DOHH2 (cell line): ENCODE data around the gene SLCO3A1.

Source experiments
- H3F3A ChIP-seq: fragments of 200-600 bp; sonication (generic), shearing (Covaris generic); 2 replicates; pipeline ENCODE4 v1.6.0; 2016; ENCODE audit warnings: antibody characterized with exemption, mild to moderate bottlenecking; ENCODE audit not compliant: control insufficient read depth, insufficient read depth
- H3K27ac ChIP-seq: fragments of 200-600 bp; sonication (generic); 2 replicates; pipeline ENCODE4 v1.5.1; 2014; ENCODE audit warnings: low read depth, mild to moderate bottlenecking, low read length, moderate library complexity
- H3K27me3 ChIP-seq: fragments of 200-600 bp; sonication (generic); 2 replicates; pipeline ENCODE4 v1.6.1; 2014; ENCODE audit warnings: mild to moderate bottlenecking, low read length, mixed read lengths; ENCODE audit not compliant: control insufficient read depth
- H3K36me3 ChIP-seq: fragments of 200-600 bp; sonication (generic); 2 replicates; pipeline ENCODE4 v1.6.1; 2014; ENCODE audit warnings: mild to moderate bottlenecking, low read length, moderate library complexity, mixed read lengths; ENCODE audit not compliant: control insufficient read depth
- H3K4me1 ChIP-seq: fragments of 200-600 bp; sonication (generic); 2 replicates; pipeline ENCODE4 v1.6.1; 2014; ENCODE audit warnings: mild to moderate bottlenecking, low read length, mixed read lengths; ENCODE audit not compliant: control insufficient read depth
- H3K4me2 ChIP-seq: fragments of 200-600 bp; sonication (generic); 2 replicates; pipeline ENCODE4 v1.6.0; 2014; ENCODE audit warnings: mild to moderate bottlenecking, low read length, moderate library complexity
- H3K4me3 ChIP-seq: fragments of 200-600 bp; sonication (generic); 2 replicates; pipeline ENCODE4 v1.5.1; 2014; ENCODE audit warnings: mild to moderate bottlenecking, low read length, mixed read lengths
- H3K79me2 ChIP-seq: fragments of 200-600 bp; sonication (generic); 2 replicates; pipeline ENCODE4 v1.6.1; 2014; ENCODE audit warnings: mild to moderate bottlenecking, low read length, mixed read lengths; ENCODE audit not compliant: control insufficient read depth
- H3K9me2 ChIP-seq: fragments of 200-600 bp; sonication (generic); replicated peaks from 2 replicates; pipeline ENCODE4 v1.6.1; 2014; ENCODE audit warnings: mild to moderate bottlenecking, low read length, mixed read lengths; ENCODE audit not compliant: control insufficient read depth
- H3K9me3 ChIP-seq: fragments of 200-600 bp; sonication (generic); 2 replicates; pipeline ENCODE4 v1.6.1; 2014; ENCODE audit warnings: antibody characterized with exemption, low read length, mixed read lengths; ENCODE audit not compliant: control insufficient read depth, insufficient read depth
- H4K20me1 ChIP-seq: fragments of 200-600 bp; sonication (generic); 2 replicates; pipeline ENCODE4 v1.6.0; 2014; ENCODE audit warnings: low read depth, mild to moderate bottlenecking, antibody characterized with exemption, low read length, moderate library complexity; ENCODE audit not compliant: control insufficient read depth, insufficient read depth
- EZH2phosphoT487 ChIP-seq: fragments of 200-600 bp; sonication (generic); IDR thresholded peaks from 2 replicates; pipeline ENCODE4 v1.6.1; 2017; ENCODE audit warnings: borderline replicate concordance, mild to moderate bottlenecking, antibody characterized with exemption, low read length, moderate library complexity, mixed read lengths
- TF ChIP-seq, protein P1 (sequence below): fragments of 200-600 bp; sonication (generic); IDR thresholded peaks from one replicate; pipeline ENCODE4 v1.5.1; 2014; ENCODE audit warnings: antibody characterized with exemption, mild to moderate bottlenecking, low read depth, low read length; ENCODE audit not compliant: poor library complexity, severe bottlenecking

SLCO3A1 gene

DNA sequence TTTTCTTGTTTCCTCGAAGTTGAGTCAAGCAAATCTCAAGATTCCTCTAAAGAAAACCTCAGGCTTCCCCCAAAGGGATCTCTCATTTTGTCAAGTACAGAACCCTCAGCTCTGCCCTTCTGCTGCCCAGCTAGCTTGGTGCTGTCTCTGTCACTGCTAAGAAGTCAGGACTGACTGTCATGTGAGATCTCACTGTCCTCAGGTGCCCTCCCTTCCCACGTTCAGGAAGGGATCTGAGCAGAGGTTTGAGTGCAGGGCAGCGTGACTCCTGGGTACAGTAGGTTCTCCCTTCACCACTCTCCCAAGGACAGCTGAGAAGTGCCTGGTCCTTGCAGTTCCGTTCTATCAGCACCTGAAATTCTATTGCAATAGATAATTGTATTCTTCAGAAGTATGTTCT is 229.7 kb downstream of the SLCO3A1 start:
- H3K4me1 ChIP-seq, result no peaks in the 10 kb centered on the region
- no peaks in the 10 kb centered on the region for H3K36me3 ChIP-seq
- no peak overlapping the region for H3K4me3 ChIP-seq
- no peaks in the 10 kb centered on the region for H3K9me3 ChIP-seq
- H3K79me2 ChIP-seq, result no peaks in the 10 kb centered on the region
- H3F3A ChIP-seq, result no peaks in the 10 kb centered on the region
- H3K9me2 ChIP-seq, result no peaks in the 10 kb centered on the region
- no peak overlapping the region for H3K4me2 ChIP-seq
- TF ChIP-seq EZH2phosphoT487, result no peak
- TF ChIP-seq, protein P1, sequence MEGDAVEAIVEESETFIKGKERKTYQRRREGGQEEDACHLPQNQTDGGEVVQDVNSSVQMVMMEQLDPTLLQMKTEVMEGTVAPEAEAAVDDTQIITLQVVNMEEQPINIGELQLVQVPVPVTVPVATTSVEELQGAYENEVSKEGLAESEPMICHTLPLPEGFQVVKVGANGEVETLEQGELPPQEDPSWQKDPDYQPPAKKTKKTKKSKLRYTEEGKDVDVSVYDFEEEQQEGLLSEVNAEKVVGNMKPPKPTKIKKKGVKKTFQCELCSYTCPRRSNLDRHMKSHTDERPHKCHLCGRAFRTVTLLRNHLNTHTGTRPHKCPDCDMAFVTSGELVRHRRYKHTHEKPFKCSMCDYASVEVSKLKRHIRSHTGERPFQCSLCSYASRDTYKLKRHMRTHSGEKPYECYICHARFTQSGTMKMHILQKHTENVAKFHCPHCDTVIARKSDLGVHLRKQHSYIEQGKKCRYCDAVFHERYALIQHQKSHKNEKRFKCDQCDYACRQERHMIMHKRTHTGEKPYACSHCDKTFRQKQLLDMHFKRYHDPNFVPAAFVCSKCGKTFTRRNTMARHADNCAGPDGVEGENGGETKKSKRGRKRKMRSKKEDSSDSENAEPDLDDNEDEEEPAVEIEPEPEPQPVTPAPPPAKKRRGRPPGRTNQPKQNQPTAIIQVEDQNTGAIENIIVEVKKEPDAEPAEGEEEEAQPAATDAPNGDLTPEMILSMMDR, result no peak
- H3K27me3 ChIP-seq, result no peaks in the 10 kb centered on the region
- peaks cover 7% of the 10 kb centered on the region; the same call in 1 of the 2 replicates for H4K20me1 ChIP-seq
- H3K27ac ChIP-seq, result no peak overlapping the region

DNA sequence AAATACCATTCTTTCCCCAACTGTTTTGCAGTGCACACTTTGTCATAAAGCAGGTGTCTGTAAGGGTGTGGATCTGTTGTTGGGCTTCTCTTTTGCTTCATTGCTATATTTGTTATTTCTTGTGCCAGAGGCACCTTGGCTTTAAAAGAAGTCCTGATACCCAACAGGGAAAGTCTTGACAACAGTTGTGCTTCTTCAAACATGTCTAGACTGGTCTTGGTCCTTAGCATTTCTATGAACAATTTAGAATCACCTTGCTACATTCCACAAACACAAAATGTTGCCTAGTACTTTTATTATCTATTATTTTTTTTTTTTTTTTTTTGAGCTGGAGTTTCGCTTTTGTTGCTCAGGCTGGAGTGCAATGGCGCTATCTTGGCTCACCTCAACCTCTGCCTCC is 233.7 kb downstream of the SLCO3A1 start:
- H3K4me1 ChIP-seq, result no peaks in the 10 kb centered on the region
- no peak overlapping the region for H3K27ac ChIP-seq
- H4K20me1 ChIP-seq, result no peaks in the 10 kb centered on the region; the same call in 1 of the 2 replicates
- H3K4me3 ChIP-seq, result no peak overlapping the region
- no peaks in the 10 kb centered on the region for H3K27me3 ChIP-seq
- H3K9me3 ChIP-seq, result no peaks in the 10 kb centered on the region
- no peaks in the 10 kb centered on the region for H3K9me2 ChIP-seq
- H3F3A ChIP-seq, result no peaks in the 10 kb centered on the region
- no peak for TF ChIP-seq EZH2phosphoT487
- TF ChIP-seq, protein P1, result no peak
- no peaks in the 10 kb centered on the region for H3K79me2 ChIP-seq
- H3K4me2 ChIP-seq, result no peak overlapping the region
- H3K36me3 ChIP-seq, result no peaks in the 10 kb centered on the region

DNA sequence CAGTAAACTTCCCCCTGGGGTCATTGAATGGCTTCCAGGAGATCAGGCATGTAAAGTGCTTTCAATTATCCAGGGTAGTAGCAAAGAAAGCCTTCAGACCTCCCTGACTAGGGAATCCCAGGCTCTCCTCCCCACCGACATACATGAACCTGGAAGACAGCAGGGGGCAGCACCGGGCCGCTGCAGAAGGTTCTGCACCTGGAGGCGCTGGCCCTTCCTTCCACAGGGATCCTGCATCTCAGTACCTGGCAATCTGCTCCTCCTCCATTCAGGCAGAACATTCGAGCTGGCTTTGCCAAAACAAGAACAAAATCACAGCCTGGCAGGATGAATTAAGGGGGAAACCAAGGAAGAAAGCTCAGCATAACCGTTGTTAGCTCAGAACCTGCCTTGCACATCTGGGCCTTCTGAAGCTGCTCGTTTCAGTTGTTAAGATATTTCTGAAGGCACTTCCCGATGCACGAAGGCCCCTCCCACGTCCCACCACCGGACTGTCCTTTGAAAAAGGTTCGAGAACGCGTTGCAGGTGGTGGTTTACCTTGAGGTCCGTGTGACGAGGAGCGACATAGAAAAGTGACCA is 237.7 kb downstream of the SLCO3A1 start:
- Histone ChIP-seq H3K4me3 (no peak overlapping the region), H3F3A (no peaks in the 10 kb centered on the region), H3K27me3 (no peaks in the 10 kb centered on the region), H3K4me2 (no peak overlapping the region), H3K4me1 (peaks cover 11% of the 10 kb centered on the region), H4K20me1 (no peaks in the 10 kb centered on the region), H3K9me2 (no peaks in the 10 kb centered on the region), H3K79me2 (no peaks in the 10 kb centered on the region), H3K36me3 (no peaks in the 10 kb centered on the region), H3K27ac (no peak overlapping the region), H3K9me3 (no peaks in the 10 kb centered on the region)
- TF ChIP-seq, protein P1, result peak; percentile 59
- TF ChIP-seq EZH2phosphoT487, result no peak
